C4-2B (cell line): Measurements from ENCODE around the gene SLC25A51.

Experiments used
- ZFX ChIP-seq: fragments of 450-650 bp; IDR thresholded peaks from 2 replicates; pipeline ENCODE4 v1.6.1; 2017
- TF ChIP-seq, protein P1 (sequence below): fragments of 450-650 bp; conservative IDR thresholded peaks from 2 replicates; pipeline ENCODE4 v1.5.1; 2017; ENCODE audit warnings: mild to moderate bottlenecking

DNA sequence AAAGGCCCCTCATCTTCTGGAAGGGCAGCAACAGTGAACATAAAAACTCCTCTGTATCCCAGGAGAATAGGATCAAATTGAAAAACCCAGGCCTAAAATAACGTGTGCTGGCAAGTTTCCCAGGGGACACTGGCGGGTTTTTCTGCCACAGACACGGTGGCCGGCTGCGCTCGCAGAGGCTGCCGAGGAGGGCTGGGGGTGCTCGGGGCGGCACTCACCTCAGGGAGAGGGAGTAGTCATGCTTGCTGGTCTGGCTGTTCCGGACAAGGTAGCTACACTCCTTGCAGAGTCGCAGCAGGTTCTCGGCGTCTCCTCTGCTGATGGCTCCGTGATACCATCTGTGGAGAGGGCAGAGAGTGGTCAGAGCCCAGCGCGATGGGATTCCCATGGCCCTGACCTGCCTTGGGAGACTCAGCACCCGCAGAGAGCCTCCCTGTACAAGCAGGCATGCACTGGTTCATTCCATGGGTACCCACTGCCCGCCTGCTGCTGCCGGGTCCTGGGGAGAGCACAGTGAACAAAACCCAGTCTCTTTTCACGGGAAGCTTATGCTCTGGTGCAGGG is 44.6 kb upstream of the SLC25A51 start:
- TF ChIP-seq, protein P1, sequence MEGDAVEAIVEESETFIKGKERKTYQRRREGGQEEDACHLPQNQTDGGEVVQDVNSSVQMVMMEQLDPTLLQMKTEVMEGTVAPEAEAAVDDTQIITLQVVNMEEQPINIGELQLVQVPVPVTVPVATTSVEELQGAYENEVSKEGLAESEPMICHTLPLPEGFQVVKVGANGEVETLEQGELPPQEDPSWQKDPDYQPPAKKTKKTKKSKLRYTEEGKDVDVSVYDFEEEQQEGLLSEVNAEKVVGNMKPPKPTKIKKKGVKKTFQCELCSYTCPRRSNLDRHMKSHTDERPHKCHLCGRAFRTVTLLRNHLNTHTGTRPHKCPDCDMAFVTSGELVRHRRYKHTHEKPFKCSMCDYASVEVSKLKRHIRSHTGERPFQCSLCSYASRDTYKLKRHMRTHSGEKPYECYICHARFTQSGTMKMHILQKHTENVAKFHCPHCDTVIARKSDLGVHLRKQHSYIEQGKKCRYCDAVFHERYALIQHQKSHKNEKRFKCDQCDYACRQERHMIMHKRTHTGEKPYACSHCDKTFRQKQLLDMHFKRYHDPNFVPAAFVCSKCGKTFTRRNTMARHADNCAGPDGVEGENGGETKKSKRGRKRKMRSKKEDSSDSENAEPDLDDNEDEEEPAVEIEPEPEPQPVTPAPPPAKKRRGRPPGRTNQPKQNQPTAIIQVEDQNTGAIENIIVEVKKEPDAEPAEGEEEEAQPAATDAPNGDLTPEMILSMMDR = no peak
- TF ChIP-seq ZFX = no peak
